Astrocyte of the spinal cord (primary cell): ENCODE measurements around the gene C2orf68.
A peak's percentile ranks its signal among the peaks of the same experiment; 100 is the strongest.
"Not testable (repeated sequence)": the region's sequence is repeated elsewhere in the genome, so short reads cannot be mapped to it uniquely, and the experiment has no call there.

Experiments
- DNase-seq: peaks from one replicate; pipeline ENCODE4 v3.0.0; 2011; ENCODE audit warnings: low read depth, low spot score
- H3K4me3 ChIP-seq: 2 replicates; pipeline ENCODE4 v1.5.1; 2011; ENCODE audit warnings: low read depth, mild to moderate bottlenecking, low read length, moderate library complexity
- CTCF ChIP-seq: IDR thresholded peaks from 2 replicates; pipeline ENCODE4 v1.5.1; 2012; ENCODE audit warnings: low read depth, mild to moderate bottlenecking, low read length, inconsistent platforms
- in situ Hi-C: cut with HindIII; loops from 2 replicates; pipeline ENCODE4 v1.10.0; 2017; ENCODE audit warnings: low sequenced_read_pairs

Gene C2orf68

GRCh38 chr2:85605406-85606115 is 6.3 kb downstream of the C2orf68 start:
- in situ Hi-C loops, result no loop called here
- no peak for TF ChIP-seq CTCF
- no peak overlapping the region for H3K4me3 ChIP-seq
- peak; percentile 94 for DNase-seq

GRCh38 chr2:85604568-85605339 is 7.1 kb downstream of the C2orf68 start:
- no peak overlapping the region for H3K4me3 ChIP-seq
- TF ChIP-seq CTCF, result no peak
- in situ Hi-C loops, result no loop called here
- DNase-seq, result peak; percentile 8

- in situ Hi-C loops, DNase-seq, H3K4me3 ChIP-seq: not testable (repeated sequence)
These were observed 7.8 kb downstream of the C2orf68 start for GRCh38 chr2:85604133-85604444.

GRCh38 chr2:85602476-85603234 is 9.2 kb downstream of the C2orf68 start, which contains the start of gene TMEM150A:
Gene TMEM150A (minus strand): TSS chr2:85602698. CDS start chr2:85601948, 750 bp downstream.
- TF ChIP-seq CTCF, result peak; percentile 13
- in situ Hi-C loops, result no loop called here
- H3K4me3 ChIP-seq, result peak within 1 kb of the TSS; percentile 80
- peak; percentile 92 for DNase-seq

GRCh38 chr2:85601771-85602475 is 9.9 kb downstream of the C2orf68 start:
- in situ Hi-C loops, result no loop called here
- peak overlapping the region; percentile 80 for H3K4me3 ChIP-seq
- DNase-seq, result peak; percentile 37
- no peak for TF ChIP-seq CTCF

- peak overlapping the region; percentile 80 for H3K4me3 ChIP-seq
- no peak for TF ChIP-seq CTCF
- no peak for DNase-seq
- in situ Hi-C loops, result no loop called here
These were observed 10.7 kb downstream of the C2orf68 start for GRCh38 chr2:85600951-85601770.
